WTC11 (cell line): ENCODE results near the gene MCEE. TPM values are rescaled to one million over a fixed set of nuclear protein-coding genes. Genes with fewer than 3 reads are reported as not detected.
A peak's percentile ranks its signal among the peaks of the same experiment; 100 is the strongest.

ENCODE experiments used
- CREM ChIP-seq: sonication (generic); formaldehyde crosslinking; IDR thresholded peaks from 2 replicates; pipeline ENCODE4 v1.8.1; 2022; ENCODE audit warnings: mild to moderate bottlenecking, missing genetic modification reagents, moderate library complexity
- EMX1 ChIP-seq: fragments of 250-450 bp; sonication (Bioruptor Pico); IDR thresholded peaks from 2 replicates; pipeline ENCODE4 v1.8.0; 2021; ENCODE audit warnings: mild to moderate bottlenecking
- ETV6 ChIP-seq: sonication (generic); formaldehyde crosslinking; IDR thresholded peaks from 2 replicates; pipeline ENCODE4 v1.8.1; 2022; ENCODE audit warnings: mild to moderate bottlenecking, missing genetic modification reagents
- FOXJ3 ChIP-seq: sonication (generic); formaldehyde crosslinking; IDR thresholded peaks from 2 replicates; pipeline ENCODE4 v1.9.0; 2021; ENCODE audit warnings: missing genetic modification reagents, mild to moderate bottlenecking, borderline replicate concordance
- FOXK1 ChIP-seq: sonication (generic); formaldehyde crosslinking; IDR thresholded peaks from 2 replicates; pipeline ENCODE4 v1.8.0; 2022; ENCODE audit warnings: mild to moderate bottlenecking, moderate library complexity, missing genetic modification reagents
- GTF2I ChIP-seq: fragments of 250-450 bp; sonication (Bioruptor Pico); conservative IDR thresholded peaks from 2 replicates; pipeline ENCODE4 v1.4.0; 2021; ENCODE audit warnings: mild to moderate bottlenecking
- JUN ChIP-seq: sonication (generic); formaldehyde crosslinking; IDR thresholded peaks from 2 replicates; pipeline ENCODE4 v1.8.0; 2023; ENCODE audit warnings: mild to moderate bottlenecking, missing genetic modification reagents
- MXD4 ChIP-seq: fragments of 250-450 bp; sonication (Bioruptor Pico); IDR thresholded peaks from 2 replicates; pipeline ENCODE4 v1.8.0; 2021; ENCODE audit warnings: mild to moderate bottlenecking, moderate library complexity, borderline replicate concordance
- NR2C2 ChIP-seq: sonication (generic); formaldehyde crosslinking; IDR thresholded peaks from 2 replicates; pipeline ENCODE4 v1.8.0; 2022; ENCODE audit warnings: mild to moderate bottlenecking, missing genetic modification reagents
- RELA ChIP-seq: sonication (generic); formaldehyde crosslinking; IDR thresholded peaks from 2 replicates; pipeline ENCODE4 v1.8.1; 2022; ENCODE audit warnings: missing genetic modification reagents, mild to moderate bottlenecking, borderline replicate concordance
- SOX15 ChIP-seq: fragments of 250-450 bp; sonication (Bioruptor Pico); IDR thresholded peaks from 2 replicates; pipeline ENCODE4 v1.9.0; 2021; ENCODE audit warnings: mild to moderate bottlenecking
- ZNF121 ChIP-seq: sonication (generic); formaldehyde crosslinking; IDR thresholded peaks from 2 replicates; pipeline ENCODE4 v1.8.0; 2023; ENCODE audit warnings: missing genetic modification reagents
- ZNF232 ChIP-seq: sonication (generic); formaldehyde crosslinking; IDR thresholded peaks from 2 replicates; pipeline ENCODE4 v1.8.0; 2022; ENCODE audit warnings: mild to moderate bottlenecking, missing genetic modification reagents
- ZNF416 ChIP-seq: fragments of 250-450 bp; sonication (Bioruptor Pico); IDR thresholded peaks from 2 replicates; pipeline ENCODE4 v1.9.0; 2021; ENCODE audit warnings: mild to moderate bottlenecking, inconsistent platforms
- total RNA-seq: library from RNA; stranded (reverse); gene quantifications from 3 replicates; pipeline ENCODE4 v1.2.3, GENCODE V29; 2021
- TF ChIP-seq, protein P1 (sequence below): sonication (generic); formaldehyde crosslinking; IDR thresholded peaks from 2 replicates; pipeline ENCODE4 v1.8.0; 2023; ENCODE audit warnings: missing genetic modification reagents, mild to moderate bottlenecking, borderline replicate concordance
- TF ChIP-seq, protein P2 (sequence below): sonication (generic); formaldehyde crosslinking; IDR thresholded peaks from 2 replicates; pipeline ENCODE4 v1.8.0; 2022; ENCODE audit warnings: missing genetic modification reagents
- TF ChIP-seq, protein P3 (sequence below): sonication (generic); formaldehyde crosslinking; conservative IDR thresholded peaks from 2 replicates; pipeline ENCODE4 v1.8.1; 2023; ENCODE audit warnings: mild to moderate bottlenecking, low read depth, missing genetic modification reagents, moderate library complexity
- TF ChIP-seq, protein P4 (sequence below): sonication (generic); formaldehyde crosslinking; IDR thresholded peaks from 2 replicates; pipeline ENCODE4 v1.8.1; 2022; ENCODE audit warnings: low read depth, mild to moderate bottlenecking, moderate library complexity, missing genetic modification reagents, borderline replicate concordance
- TF ChIP-seq, protein P5 (sequence below): fragments of 250-450 bp; sonication (Bioruptor Pico); conservative IDR thresholded peaks from 2 replicates; pipeline ENCODE4 v1.9.0; 2021; ENCODE audit warnings: mild to moderate bottlenecking
- TF ChIP-seq, protein P6 (sequence below): sonication (generic); formaldehyde crosslinking; IDR thresholded peaks from 2 replicates; pipeline ENCODE4 v1.8.1; 2022; ENCODE audit warnings: missing genetic modification reagents, borderline replicate concordance
- TF ChIP-seq, protein P7 (sequence below): sonication (generic); formaldehyde crosslinking; IDR thresholded peaks from 2 replicates; pipeline ENCODE4 v1.8.1; 2023; ENCODE audit warnings: mild to moderate bottlenecking, moderate library complexity, missing genetic modification reagents

The MCEE gene
- total RNA-seq, 1 experiment from 2014 or later = 18.7 TPM

DNA sequence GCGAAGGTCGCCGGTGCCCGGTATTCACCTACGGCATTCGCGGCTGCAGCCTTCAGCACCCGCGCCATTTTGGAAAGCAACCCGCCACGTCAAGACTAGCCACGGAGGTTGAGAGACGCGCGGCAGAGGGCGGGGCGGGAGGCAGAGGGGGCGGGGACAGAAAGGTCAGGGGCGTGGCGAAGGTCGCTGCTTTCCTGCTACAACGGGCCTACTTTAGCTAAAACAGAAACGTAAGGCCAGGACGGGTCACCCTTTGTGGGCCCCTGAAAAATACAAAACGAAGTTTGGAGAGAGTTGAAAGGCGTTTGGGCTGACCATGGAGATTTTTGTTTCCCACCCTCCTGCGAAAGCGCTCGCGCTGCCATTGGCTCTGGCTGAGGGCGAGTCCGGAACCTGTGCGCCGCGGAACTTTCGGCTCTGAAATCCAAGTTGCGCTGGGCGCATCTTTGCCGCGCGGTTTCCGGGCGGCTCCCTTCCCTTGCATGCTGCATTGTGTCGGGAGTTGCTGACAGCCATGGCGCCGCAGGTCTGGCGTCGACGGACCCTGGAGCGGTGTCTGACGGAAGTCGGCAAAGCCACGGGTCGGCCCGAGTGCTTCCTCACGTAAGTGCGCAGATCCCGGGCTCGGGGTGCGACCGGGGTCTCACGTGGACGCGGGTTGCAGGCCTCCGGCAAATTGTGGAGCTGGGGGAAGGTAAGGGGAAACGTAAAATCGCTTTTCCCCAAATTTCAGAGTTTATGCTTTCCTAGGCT is at the start of gene MCEE, which contains the start of gene MPHOSPH10 (continued):
- peak; percentile 96 for TF ChIP-seq FOXK1 (CRISPR knock-in tag)
- TF ChIP-seq ZNF416 = no peak
- TF ChIP-seq, protein P1, sequence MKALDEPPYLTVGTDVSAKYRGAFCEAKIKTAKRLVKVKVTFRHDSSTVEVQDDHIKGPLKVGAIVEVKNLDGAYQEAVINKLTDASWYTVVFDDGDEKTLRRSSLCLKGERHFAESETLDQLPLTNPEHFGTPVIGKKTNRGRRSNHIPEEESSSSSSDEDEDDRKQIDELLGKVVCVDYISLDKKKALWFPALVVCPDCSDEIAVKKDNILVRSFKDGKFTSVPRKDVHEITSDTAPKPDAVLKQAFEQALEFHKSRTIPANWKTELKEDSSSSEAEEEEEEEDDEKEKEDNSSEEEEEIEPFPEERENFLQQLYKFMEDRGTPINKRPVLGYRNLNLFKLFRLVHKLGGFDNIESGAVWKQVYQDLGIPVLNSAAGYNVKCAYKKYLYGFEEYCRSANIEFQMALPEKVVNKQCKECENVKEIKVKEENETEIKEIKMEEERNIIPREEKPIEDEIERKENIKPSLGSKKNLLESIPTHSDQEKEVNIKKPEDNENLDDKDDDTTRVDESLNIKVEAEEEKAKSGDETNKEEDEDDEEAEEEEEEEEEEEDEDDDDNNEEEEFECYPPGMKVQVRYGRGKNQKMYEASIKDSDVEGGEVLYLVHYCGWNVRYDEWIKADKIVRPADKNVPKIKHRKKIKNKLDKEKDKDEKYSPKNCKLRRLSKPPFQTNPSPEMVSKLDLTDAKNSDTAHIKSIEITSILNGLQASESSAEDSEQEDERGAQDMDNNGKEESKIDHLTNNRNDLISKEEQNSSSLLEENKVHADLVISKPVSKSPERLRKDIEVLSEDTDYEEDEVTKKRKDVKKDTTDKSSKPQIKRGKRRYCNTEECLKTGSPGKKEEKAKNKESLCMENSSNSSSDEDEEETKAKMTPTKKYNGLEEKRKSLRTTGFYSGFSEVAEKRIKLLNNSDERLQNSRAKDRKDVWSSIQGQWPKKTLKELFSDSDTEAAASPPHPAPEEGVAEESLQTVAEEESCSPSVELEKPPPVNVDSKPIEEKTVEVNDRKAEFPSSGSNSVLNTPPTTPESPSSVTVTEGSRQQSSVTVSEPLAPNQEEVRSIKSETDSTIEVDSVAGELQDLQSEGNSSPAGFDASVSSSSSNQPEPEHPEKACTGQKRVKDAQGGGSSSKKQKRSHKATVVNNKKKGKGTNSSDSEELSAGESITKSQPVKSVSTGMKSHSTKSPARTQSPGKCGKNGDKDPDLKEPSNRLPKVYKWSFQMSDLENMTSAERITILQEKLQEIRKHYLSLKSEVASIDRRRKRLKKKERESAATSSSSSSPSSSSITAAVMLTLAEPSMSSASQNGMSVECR = peak; percentile 86
- TF ChIP-seq CREM = peak; percentile 74
- no peak for TF ChIP-seq FOXJ3 (CRISPR knock-in tag)
- TF ChIP-seq JUN (CRISPR knock-in tag) = peak; percentile 44; the same call in 1 of the 2 replicates
- TF ChIP-seq ETV6 (CRISPR knock-in tag) = peak; percentile 82
- TF ChIP-seq, protein P2, sequence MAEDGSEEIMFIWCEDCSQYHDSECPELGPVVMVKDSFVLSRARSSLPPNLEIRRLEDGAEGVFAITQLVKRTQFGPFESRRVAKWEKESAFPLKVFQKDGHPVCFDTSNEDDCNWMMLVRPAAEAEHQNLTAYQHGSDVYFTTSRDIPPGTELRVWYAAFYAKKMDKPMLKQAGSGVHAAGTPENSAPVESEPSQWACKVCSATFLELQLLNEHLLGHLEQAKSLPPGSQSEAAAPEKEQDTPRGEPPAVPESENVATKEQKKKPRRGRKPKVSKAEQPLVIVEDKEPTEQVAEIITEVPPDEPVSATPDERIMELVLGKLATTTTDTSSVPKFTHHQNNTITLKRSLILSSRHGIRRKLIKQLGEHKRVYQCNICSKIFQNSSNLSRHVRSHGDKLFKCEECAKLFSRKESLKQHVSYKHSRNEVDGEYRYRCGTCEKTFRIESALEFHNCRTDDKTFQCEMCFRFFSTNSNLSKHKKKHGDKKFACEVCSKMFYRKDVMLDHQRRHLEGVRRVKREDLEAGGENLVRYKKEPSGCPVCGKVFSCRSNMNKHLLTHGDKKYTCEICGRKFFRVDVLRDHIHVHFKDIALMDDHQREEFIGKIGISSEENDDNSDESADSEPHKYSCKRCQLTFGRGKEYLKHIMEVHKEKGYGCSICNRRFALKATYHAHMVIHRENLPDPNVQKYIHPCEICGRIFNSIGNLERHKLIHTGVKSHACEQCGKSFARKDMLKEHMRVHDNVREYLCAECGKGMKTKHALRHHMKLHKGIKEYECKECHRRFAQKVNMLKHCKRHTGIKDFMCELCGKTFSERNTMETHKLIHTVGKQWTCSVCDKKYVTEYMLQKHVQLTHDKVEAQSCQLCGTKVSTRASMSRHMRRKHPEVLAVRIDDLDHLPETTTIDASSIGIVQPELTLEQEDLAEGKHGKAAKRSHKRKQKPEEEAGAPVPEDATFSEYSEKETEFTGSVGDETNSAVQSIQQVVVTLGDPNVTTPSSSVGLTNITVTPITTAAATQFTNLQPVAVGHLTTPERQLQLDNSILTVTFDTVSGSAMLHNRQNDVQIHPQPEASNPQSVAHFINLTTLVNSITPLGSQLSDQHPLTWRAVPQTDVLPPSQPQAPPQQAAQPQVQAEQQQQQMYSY (CRISPR knock-in tag) = peak; percentile 44; the same call in 1 of the 2 replicates
- TF ChIP-seq SOX15 = no peak
- TF ChIP-seq, protein P3, sequence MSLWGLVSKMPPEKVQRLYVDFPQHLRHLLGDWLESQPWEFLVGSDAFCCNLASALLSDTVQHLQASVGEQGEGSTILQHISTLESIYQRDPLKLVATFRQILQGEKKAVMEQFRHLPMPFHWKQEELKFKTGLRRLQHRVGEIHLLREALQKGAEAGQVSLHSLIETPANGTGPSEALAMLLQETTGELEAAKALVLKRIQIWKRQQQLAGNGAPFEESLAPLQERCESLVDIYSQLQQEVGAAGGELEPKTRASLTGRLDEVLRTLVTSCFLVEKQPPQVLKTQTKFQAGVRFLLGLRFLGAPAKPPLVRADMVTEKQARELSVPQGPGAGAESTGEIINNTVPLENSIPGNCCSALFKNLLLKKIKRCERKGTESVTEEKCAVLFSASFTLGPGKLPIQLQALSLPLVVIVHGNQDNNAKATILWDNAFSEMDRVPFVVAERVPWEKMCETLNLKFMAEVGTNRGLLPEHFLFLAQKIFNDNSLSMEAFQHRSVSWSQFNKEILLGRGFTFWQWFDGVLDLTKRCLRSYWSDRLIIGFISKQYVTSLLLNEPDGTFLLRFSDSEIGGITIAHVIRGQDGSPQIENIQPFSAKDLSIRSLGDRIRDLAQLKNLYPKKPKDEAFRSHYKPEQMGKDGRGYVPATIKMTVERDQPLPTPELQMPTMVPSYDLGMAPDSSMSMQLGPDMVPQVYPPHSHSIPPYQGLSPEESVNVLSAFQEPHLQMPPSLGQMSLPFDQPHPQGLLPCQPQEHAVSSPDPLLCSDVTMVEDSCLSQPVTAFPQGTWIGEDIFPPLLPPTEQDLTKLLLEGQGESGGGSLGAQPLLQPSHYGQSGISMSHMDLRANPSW (CRISPR knock-in tag) = no peak
- TF ChIP-seq ZNF232 = no peak; the same call in 1 of the 2 replicates
- TF ChIP-seq RELA (CRISPR knock-in tag) = no peak
- no peak for TF ChIP-seq ZNF121 (CRISPR knock-in tag)
- no peak for TF ChIP-seq MXD4
- TF ChIP-seq, protein P4, sequence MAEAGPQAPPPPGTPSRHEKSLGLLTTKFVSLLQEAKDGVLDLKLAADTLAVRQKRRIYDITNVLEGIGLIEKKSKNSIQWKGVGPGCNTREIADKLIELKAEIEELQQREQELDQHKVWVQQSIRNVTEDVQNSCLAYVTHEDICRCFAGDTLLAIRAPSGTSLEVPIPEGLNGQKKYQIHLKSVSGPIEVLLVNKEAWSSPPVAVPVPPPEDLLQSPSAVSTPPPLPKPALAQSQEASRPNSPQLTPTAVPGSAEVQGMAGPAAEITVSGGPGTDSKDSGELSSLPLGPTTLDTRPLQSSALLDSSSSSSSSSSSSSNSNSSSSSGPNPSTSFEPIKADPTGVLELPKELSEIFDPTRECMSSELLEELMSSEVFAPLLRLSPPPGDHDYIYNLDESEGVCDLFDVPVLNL (CRISPR knock-in tag) = peak; percentile 75; the same call in 1 of the 2 replicates
- TF ChIP-seq EMX1 = no peak
- no peak for TF ChIP-seq GTF2I (CRISPR knock-in tag)
- TF ChIP-seq, protein P5, sequence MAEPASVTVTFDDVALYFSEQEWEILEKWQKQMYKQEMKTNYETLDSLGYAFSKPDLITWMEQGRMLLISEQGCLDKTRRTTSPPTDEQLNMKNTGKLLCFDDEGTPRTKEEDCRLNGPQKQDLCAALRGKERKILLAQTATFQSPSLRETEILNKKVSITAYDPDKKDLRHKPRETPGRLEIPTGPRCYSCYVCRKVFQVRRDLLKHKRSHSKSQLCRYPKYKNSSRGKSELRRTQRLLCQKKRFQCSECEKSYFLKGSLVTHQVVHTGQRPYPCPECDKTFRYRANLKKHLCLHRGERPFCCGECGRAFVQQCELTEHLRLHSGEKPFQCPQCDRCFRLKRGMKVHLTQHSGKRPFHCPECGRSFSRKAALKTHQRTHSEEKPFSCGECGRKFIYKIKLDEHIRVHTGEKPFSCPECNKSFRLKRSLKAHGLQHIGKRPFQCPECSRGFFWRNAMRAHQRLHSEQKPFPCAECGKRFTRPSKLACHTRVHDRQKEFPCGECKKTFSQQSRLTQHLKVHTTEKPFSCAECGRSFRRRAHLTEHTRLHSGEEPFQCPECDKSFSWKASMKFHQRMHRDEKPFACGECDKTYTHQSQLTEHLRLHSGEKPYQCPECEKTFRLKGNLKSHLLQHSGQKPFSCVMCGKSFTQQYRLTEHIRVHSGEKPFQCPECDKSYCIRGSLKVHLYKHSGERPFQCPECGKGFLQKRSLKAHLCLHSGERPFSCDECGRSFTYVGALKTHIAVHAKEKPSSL = no peak
- TF ChIP-seq NR2C2 (CRISPR knock-in tag) = no peak
- TF ChIP-seq, protein P6, sequence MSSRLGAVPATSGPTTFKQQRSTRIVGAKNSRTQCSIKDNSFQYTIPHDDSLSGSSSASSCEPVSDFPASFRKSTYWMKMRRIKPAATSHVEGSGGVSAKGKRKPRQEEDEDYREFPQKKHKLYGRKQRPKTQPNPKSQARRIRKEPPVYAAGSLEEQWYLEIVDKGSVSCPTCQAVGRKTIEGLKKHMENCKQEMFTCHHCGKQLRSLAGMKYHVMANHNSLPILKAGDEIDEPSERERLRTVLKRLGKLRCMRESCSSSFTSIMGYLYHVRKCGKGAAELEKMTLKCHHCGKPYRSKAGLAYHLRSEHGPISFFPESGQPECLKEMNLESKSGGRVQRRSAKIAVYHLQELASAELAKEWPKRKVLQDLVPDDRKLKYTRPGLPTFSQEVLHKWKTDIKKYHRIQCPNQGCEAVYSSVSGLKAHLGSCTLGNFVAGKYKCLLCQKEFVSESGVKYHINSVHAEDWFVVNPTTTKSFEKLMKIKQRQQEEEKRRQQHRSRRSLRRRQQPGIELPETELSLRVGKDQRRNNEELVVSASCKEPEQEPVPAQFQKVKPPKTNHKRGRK = no peak
- TF ChIP-seq, protein P7, sequence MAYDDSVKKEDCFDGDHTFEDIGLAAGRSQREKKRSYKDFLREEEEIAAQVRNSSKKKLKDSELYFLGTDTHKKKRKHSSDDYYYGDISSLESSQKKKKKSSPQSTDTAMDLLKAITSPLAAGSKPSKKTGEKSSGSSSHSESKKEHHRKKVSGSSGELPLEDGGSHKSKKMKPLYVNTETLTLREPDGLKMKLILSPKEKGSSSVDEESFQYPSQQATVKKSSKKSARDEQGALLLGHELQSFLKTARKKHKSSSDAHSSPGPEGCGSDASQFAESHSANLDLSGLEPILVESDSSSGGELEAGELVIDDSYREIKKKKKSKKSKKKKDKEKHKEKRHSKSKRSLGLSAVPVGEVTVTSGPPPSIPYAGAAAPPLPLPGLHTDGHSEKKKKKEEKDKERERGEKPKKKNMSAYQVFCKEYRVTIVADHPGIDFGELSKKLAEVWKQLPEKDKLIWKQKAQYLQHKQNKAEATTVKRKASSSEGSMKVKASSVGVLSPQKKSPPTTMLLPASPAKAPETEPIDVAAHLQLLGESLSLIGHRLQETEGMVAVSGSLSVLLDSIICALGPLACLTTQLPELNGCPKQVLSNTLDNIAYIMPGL (CRISPR knock-in tag) = peak; percentile 61
